DMS153 (cell line): ENCODE measurements around the gene SRSF4.
"Not testable (repeated sequence)": the region's sequence is repeated elsewhere in the genome, so short reads cannot be mapped to it uniquely, and the experiment has no call there.

Experiments used
- DNase-seq: peaks from one replicate; lab custom pipeline; 2025; lab: John Stamatoyannopoulos, UW

SRSF4 gene

GRCh38 chr1:29181413-29182225 lies at the start of gene SRSF4:
TSS of gene SRSF4 (minus strand) at chr1:29181900. CDS start at chr1:29181752, 148 bp downstream.
- DNase-seq: peak; percentile 100

GRCh38 chr1:29230553-29231378 lies 49.1 kb upstream of the SRSF4 start, which contains the start of gene MECR:
TSS of gene MECR (minus strand) at chr1:29230934. CDS start at chr1:29230906, 28 bp downstream.
- DNase-seq: peak; percentile 94

GRCh38 chr1:29230204-29230552 lies 48.5 kb upstream of the SRSF4 start:
- DNase-seq: no peak

DNA sequence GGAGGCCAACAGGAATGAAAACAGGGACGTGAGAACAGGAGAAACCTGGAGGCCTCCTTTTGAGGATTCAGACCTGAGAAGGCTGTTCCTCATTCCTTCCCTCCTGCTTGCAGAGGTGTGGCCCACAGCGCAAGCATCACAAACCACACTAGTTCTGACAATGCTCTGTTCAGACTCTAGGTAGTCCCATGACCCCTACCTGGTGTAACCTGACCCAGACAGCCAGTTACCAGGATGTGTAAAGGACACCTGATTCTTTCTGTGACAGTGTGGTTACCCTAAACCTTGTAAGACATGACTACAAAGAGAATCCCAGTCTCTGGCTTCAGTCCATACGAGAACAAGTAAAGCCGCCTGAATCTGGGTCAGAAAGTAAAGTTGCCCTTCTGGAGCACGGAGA lies 45.8 kb upstream of the SRSF4 start:
- no peak for DNase-seq

DNA sequence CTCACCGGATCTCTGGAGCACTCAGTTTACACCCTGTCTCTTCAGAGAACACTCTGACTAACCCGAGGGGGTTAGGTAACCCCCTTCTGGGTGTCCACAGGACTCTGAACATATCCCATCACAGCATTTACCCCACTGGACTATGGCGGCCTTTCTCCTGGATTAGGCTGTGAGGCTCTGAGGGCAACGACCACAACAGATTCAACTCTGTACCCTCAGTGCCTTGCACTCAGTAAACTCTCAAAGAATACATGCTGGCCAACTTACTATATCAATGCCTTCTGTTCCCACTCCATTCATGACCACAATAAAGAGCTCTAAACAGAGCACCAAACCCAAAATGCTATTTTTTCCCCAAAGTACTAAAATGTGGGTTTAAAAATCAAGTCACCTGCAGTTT lies 43.7 kb upstream of the SRSF4 start:
- DNase-seq: no peak

- no peak for DNase-seq
These were observed 42.7 kb upstream of the SRSF4 start for GRCh38 chr1:29224356-29224837.

DNA sequence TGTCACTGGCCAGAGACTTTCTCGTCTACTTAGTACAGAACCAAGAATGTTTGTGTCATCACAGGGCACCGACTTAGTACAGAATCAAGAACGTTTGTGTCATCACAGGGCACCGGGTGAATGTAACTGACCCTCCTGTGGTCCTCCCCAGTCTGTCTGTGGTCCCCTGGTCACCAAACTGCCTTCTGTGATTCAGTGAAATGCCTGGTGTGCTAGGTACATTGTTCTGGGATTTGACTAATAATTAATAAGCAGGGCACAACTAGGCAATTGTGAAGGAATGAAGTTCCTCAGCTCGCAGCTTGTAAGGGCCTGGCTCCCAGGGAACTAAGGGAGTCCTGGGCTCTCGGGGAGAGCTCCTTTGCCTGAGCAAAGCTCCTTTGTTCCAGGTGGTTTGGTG lies 41.8 kb upstream of the SRSF4 start:
- no peak for DNase-seq

DNA sequence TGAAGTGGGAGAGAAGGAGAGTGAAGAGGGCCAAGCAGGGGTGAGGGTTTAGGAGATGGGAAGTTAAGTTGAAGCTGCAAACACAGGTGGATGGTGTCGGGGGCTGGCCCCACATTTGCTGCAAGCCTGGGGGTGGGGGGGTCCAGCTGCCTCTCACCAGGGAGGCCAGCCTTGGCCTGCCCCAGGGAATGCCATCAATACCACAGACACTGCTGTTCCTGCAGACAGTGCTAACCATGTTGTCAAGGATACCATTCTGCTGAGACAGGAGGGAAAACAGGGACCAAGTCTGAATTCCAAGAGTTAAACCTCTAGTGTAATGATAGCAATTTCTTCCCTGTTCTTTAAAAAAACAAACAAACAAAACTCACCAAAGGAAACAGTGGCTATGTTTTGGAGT lies 41.0 kb upstream of the SRSF4 start:
- no peak for DNase-seq

DNA sequence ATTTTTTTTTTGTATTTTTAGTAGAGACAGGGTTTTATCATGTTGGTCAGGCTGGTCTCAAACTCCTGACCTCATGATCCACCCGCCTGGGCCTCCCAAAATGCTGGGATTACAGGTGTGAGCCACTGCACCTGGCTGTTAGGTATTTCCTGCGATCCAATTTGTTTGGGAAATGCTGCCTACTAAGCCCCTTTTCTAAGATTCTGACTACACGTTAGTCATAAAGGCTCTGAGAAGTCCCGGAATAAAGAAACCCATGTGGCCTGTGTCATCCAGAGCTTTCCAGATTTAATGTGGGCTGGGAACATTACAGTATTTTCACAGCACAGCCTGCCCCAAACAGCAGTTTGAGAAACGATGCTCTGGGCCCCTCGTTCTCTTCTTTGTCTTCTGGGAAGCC lies 40.6 kb upstream of the SRSF4 start:
- DNase-seq: not testable (repeated sequence)

- no peak for DNase-seq
These were observed 39.6 kb upstream of the SRSF4 start for GRCh38 chr1:29221296-29221695.

GRCh38 chr1:29218223-29218622 lies 36.5 kb upstream of the SRSF4 start:
- no peak for DNase-seq

- DNase-seq: no peak
These were observed 35.9 kb upstream of the SRSF4 start for GRCh38 chr1:29217633-29218032.

GRCh38 chr1:29213055-29213454 lies 31.4 kb upstream of the SRSF4 start:
- no peak for DNase-seq

DNA sequence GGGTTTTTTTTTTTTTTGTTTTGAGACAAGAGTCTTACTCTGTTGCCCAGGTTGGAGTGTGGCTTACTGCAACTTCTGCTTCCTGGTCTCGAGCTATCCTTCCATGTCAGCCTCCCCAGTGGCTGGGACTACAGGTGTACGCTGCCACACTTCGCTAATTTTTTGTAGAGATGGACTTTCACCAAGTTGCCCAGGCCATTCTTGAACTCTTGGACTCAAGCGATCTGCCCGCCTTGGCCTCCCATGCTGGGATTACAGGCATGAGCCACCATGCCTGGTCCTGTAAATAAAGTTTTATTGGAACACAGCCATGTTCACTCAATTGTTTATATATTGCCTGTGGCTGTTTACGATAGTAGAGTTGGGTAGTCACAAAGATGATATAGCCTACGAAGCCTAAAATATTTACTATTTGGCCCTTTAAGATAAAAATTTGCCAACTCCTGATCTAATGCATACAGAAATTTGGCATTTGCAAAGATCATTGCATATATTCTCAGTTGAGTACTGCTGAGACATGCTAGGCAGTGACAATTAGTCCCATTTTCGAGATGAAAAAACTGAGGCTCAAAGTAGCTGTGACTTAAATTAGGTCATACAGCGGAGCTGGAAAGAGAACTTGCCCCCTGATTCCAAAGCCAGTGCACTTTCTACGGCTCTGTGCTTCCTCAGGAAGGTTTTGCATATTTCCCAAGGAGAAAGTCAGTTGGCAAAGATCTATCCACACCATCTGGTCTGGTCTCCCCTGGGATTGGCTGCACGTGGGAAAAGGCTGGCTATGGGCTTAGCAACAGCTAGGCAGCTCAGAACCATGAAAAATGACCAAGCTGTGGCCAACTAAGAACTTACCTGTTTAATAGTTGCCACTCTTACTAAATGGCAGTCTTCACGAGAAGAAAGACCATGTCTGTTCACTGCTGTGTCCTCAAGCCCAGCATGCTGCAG lies 29.7 kb upstream of the SRSF4 start:
- DNase-seq: no peak

DNA sequence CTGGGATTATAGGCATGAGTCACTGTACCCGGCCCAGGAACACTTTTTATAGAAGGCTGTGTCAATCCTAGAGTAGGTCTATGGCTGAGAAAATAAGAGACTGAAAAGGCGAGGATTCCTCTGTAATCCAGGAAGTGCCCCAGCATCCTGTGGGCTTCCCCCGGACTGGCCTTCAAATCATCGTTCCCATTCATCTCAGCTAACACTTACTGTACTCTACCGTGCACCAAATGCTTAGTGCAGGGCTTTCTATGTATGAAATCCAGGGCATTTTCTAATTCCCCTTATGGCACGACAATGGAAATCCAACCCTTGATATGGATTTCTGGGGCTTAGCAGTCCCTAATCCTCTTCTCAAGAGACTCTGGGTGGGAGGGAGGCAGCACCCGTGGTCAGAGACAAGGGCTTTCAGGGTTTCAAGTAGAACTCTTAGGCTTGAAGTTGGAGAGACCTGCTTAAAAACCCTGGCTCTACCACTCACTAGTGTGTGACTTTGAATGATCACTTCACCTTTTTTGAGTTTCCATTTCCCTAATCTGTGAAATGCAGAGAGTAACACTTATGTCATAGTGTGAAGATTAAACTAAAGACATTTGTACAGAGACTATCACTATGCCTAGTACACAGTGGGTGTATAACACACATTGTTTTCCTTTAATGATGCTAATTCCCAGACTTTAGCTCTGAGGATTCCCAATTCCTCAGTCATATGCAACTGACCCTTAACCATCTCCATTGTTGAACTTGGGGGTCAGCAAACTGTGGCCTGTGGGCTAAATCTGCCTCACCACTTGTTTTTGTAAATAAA lies 28.8 kb upstream of the SRSF4 start:
- DNase-seq: no peak

DNA sequence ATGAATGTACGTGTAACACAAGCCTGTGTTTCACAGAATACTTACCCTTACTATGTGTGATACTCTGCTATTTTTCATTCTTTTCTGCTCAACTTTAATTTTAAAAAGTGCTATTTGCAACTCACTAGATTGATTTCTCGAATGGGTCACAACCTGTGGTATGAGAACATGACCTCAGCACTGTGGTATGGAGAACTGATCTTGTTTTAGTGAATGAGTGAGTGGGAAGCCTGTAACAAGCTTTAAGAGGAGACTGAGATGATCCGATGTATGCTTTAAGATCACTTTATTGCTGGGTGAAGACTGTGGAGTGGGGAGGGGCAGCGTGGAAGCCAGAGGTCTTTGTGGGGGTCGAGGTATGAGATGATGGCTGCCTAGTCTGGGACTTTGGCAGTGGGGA lies 27.5 kb upstream of the SRSF4 start:
- DNase-seq: no peak

DNA sequence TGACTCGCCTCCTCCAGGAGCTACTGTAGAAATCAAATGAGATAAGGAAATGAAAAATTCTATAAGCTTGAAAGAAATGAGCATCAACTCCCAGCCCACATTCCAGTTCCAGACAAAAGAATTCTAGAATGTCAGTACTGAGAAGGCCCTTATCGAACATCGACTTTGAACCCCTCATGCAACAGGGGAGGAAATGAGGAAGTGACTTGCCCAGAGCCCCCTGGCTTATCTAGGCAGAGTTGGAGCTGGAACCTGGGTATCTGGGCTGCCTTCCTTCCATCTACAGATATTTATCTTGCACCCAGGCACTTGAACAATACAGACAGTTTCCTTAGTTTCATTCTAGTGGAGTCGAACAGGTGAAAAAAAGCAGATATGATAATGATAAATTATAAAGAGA lies 26.7 kb upstream of the SRSF4 start:
- DNase-seq: no peak

DNA sequence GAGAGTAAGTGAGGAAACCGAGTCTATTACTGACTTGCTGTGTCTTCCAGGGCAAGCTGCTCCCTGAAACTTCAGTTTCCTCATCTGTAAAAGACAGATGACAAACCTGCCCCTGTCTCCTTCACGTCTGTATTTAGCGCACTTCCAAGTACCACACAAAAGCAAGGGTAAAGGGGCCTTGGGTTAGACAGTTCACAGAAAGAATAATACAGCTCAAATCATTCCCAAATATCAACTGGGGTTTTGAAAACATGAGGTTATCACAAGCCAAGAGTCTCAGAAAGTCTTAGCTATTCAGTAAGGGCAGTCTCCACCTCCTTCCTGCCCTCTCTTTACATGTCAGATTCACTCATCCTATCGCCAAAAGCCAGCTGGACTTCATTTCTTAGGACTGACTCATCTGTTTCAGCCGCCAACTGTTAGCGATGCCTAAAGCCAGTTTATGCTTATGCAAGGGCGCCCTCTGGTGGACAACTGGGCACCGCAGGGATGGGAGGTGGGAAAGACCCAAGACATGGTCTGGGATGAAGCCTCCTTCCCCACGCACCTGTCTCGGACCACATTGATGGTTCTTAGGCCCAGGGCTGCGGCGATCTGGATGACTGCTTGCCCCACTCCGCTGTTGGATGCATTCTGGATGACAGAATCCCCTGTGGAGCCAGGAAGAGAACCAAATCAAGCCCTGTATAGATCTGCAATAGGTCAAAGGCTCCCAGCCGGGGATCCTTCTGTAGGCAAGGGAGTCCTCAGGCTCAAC lies 21.1 kb upstream of the SRSF4 start:
- peak; percentile 92 for DNase-seq

- no peak for DNase-seq
These were observed 20.4 kb upstream of the SRSF4 start for GRCh38 chr1:29202053-29202452.

DNA sequence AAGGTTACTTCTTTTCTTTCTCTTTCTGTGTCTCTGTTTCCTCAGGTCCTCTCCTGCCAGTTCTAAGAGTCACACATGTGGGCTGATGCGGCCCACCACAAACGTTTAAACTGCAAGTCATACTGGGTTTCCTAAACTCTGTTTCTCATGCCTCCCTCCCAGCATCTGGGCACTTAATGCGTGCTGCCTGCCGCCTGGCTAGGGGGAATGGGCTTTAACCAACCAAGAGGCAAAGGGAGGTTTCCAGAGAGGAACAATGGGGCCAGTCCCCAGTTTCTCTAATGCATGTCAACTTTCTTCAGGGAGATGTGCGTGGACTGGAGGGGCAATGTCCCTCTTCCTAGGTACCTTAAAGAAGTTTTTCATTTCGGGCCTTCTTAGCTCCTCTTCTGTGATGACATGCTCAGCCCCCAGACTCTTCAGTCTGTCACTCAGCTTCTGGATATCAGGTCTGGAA lies 19.9 kb upstream of the SRSF4 start:
- DNase-seq: no peak
